AG09319 (cell line): ENCODE data around the gene STX8.
"Not testable (repeated sequence)": the region's sequence is repeated elsewhere in the genome, so short reads cannot be mapped to it uniquely, and the experiment has no call there.

Experiments
- DNase-seq: peaks from one replicate; pipeline ENCODE4 v3.0.0-alpha.2; 2010; ENCODE audit warnings: low read depth; ENCODE audit errors: extremely low read depth
- TF ChIP-seq, protein P1 (sequence below): IDR thresholded peaks from 2 replicates; pipeline ENCODE4 v1.5.1; 2011; ENCODE audit warnings: low read depth, mild to moderate bottlenecking, inconsistent platforms, low read length, moderate library complexity

The STX8 gene

DNA sequence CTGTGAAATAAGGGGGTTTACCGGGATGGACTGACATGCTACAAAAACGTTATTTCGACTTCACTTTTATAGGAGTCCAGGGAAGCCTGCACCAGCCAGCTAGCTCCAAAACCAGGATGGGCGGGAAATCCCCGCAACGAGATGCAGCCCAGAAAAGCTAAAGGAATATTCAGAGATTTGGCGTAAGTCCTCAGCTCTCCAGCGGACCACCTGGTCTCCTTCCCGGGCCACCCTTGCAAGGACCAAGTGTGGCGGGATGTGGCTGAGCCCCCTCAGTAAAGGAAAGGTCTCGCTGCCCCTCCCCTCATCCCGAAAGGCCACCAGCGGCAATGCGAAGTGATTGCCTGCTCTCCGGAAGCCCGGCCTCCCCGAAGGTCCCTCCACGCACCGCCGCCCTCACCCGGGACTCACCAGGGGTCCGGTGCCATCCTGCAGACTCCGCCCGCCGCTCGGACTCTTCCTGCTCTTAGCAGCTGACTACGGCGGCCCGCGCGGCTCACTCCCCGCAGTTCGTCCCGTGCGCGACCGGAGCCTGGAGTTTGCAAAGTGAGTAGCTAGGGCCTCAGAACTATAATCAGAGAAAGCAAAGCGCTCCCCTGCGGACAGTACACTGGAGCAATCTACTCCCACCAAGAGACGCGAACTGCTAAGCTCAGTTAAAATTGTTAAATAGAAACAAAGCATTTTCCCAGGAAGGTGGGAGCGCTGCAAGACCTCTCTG, at the start of gene STX8:
Gene STX8, minus strand, starts transcription at position 440 of the 721 bp plus-strand sequence. Its CDS starts 12 bp downstream, at position 428.
- DNase-seq = peak; percentile 60

DNA sequence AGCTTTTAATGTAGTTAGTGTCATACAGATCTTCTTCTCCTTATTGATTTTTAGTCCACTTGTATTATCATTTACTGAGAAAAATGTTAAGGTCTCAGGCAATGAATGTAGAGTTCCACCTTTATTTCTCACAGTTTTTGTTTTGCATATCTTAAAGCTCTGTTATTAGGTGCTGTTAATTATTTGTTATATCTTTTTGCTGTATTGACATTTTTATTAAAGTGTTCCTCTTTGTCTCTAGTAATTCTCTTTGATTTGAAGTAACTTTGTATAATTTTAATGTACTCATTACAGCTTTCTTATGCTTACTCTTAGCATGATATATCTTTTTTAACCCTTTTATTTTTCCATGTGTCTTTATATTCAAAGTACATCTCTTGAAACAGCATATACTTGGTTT, 47.3 kb upstream of the STX8 start:
- no peak for DNase-seq
- TF ChIP-seq, protein P1, sequence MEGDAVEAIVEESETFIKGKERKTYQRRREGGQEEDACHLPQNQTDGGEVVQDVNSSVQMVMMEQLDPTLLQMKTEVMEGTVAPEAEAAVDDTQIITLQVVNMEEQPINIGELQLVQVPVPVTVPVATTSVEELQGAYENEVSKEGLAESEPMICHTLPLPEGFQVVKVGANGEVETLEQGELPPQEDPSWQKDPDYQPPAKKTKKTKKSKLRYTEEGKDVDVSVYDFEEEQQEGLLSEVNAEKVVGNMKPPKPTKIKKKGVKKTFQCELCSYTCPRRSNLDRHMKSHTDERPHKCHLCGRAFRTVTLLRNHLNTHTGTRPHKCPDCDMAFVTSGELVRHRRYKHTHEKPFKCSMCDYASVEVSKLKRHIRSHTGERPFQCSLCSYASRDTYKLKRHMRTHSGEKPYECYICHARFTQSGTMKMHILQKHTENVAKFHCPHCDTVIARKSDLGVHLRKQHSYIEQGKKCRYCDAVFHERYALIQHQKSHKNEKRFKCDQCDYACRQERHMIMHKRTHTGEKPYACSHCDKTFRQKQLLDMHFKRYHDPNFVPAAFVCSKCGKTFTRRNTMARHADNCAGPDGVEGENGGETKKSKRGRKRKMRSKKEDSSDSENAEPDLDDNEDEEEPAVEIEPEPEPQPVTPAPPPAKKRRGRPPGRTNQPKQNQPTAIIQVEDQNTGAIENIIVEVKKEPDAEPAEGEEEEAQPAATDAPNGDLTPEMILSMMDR = no peak

More for the DNA sequence above, at the start of gene STX8:
- TF ChIP-seq, protein P1 = no peak

GRCh38 chr17:9615486-9615885, 39.9 kb upstream of the STX8 start:
- no peak for DNase-seq
- TF ChIP-seq, protein P1 = no peak

GRCh38 chr17:9612006-9612405, 36.4 kb upstream of the STX8 start:
- no peak for DNase-seq
- TF ChIP-seq, protein P1 = no peak

DNA sequence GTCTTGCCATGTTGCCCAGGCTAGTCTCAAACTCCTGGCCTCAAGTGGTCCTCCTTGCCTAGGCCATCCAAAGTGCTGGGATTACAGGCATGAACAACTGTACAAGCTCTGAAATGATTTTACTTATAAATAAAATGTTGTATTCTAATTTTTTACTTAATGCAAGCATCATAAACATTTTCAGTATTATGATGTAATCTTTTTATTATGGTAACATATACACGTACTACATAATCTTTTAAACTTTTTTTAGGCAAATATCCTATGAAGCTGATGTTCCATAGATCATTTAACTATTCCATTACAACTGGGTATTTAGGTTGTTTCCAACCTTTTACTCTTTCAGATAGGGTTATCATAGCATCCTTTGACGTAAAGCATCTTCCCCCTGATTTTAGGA, 35.9 kb upstream of the STX8 start:
- no peak for DNase-seq
- TF ChIP-seq, protein P1 = no peak

GRCh38 chr17:9607058-9607457, 31.4 kb upstream of the STX8 start:
- not testable (repeated sequence) for DNase-seq

- TF ChIP-seq, protein P1 = no peak
- no peak for DNase-seq
Measured at GRCh38 chr17:9606453-9606852, 30.8 kb upstream of the STX8 start.

- DNase-seq = not testable (repeated sequence)
Measured at GRCh38 chr17:9604583-9604982, 29.0 kb upstream of the STX8 start.
